NCI-H524 treated with DMSO at 0.1 percent for 48 hours (cell line): ENCODE data around the gene MTHFD1.
"Not testable (repeated sequence)": the region's sequence is repeated elsewhere in the genome, so short reads cannot be mapped to it uniquely, and the experiment has no call there.

Experiments used
- DNase-seq: peaks from one replicate; lab custom pipeline; 2025; lab: John Stamatoyannopoulos, UW

Gene MTHFD1

GRCh38 chr14:64387782-64388532 lies at the start of gene MTHFD1:
Gene MTHFD1, plus strand, starts transcription at chr14:64388353. Its CDS starts 75 bp downstream, at chr14:64388428.
- DNase-seq: peak; percentile 100

DNA sequence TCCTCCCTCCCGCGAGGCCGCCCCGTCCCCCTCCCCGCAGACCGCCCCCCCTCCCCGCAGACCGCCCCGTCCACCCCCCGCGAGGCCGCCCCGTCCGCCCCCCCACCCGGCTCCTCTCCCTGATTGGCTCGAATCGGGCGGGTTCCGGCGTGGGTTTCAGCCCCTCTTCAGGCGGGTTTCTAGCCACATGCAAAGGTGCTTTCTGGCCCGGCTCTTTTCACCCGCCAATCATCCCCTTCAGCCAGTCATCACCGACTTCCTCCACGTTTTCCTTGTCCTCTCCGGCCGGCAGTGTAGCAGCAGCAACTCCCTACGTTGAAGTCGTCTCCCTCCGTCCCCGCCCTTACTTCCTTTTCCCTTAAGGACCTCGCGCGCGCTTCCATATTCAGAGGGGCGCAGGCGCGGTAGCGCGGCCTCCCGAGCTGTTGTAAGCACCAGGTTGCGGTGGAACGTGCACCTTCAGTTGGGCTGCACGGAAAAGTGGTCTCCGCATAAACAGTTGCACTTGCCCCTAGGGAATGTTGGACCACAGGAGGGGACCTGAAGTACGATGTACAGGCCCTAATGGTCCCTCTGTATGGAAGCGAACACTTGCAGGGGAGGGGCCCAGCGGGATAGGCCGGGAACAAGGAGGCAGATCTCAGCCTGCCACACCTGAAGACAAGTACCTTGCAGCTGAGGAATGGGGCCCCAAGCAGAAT lies 49.4 kb upstream of the MTHFD1 start:
- DNase-seq: peak; percentile 100

DNA sequence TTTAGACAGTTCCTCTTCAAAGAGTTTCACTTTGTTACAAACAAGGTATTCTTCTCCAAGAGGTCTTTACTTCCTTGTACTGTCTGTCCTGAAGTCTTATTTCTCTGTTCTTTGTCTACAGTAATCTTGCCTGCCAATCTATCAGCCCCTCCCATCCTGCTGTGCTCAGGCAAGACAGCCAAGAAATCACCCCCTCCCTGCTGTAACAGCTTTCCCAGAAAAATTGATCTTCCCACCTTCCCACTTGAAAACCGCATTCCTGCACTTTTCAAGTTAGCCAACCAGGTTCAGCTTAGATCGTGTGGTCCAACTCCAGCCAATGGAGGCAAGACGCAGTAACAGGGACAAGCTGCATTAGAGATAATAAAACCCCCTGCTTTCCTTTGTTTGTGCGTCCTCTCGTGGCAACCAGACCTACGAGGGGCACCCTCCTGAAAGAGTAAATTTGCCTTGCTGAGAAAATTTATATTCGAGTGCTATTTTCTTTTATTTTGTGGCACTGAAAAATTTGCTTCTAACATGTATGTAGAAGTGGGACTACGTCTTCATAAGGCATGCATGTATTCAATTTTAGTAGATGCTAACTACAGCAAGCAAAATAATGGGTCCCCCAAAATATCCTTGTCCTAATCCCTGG lies 47.5 kb upstream of the MTHFD1 start:
- DNase-seq: no peak

- no peak for DNase-seq
Measured at GRCh38 chr14:64347748-64348147, 40.4 kb upstream of the MTHFD1 start.

GRCh38 chr14:64349741-64350490 lies 38.2 kb upstream of the MTHFD1 start:
- no peak for DNase-seq

DNA sequence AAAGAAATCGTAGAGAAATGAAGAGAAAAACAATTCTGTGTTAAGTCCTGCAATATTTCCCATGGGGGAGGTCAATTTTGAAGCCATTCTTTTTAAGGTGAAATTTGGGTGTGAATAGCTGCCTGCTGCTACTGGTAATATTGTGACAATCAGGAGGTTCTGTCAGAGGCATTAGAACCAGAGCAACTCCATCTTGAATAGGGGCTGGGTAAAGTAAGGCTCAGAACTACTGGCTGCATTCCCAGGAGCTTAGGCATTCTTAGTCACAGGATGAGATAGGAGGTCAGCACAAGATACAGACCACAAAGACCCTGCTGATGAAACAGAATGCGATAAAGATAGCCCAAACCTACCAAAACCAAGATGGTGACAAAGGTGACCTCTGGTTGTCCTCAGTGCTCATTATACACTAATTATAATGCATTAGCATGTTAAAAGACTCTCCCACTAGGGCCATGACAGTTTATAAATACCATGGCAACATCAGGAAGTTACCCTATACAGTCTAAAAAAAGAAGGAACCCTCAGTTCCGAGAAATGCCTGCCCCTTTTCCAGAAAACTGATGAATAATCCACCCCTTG lies 24.8 kb upstream of the MTHFD1 start:
- no peak for DNase-seq

- no peak for DNase-seq
Measured at GRCh38 chr14:64364907-64365306, 23.2 kb upstream of the MTHFD1 start.

GRCh38 chr14:64365358-64365889 lies 22.7 kb upstream of the MTHFD1 start:
- not testable (repeated sequence) for DNase-seq

- no peak for DNase-seq
Measured at GRCh38 chr14:64369201-64369600, 19.0 kb upstream of the MTHFD1 start.

DNA sequence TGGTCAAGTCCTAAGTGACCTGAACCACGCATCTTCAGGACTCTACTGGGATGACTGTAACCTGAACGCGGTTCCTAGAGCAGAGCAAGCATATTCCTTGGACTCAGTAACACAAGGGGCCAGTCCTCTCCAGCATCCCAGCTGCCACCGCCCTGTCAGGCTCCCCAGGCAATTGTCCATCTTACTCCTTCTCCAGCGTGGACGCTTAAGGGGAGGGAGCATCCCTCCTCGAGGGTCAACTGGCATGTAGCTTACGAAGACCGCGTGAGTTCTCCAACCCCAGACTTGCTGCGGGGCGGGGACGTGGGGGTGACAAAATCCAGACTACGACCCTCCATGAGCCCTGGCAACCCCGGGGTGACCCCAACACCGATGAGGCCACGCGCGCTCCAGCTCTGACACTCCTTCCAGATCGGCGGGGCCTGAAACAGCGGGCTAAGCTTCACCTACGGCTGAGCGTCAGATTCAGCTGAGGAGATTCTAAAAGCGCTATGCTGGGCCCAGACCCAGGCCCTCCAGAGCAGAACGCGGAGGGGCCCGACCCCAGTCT lies 846 bp upstream of the MTHFD1 start:
- peak; percentile 33 for DNase-seq

DNA sequence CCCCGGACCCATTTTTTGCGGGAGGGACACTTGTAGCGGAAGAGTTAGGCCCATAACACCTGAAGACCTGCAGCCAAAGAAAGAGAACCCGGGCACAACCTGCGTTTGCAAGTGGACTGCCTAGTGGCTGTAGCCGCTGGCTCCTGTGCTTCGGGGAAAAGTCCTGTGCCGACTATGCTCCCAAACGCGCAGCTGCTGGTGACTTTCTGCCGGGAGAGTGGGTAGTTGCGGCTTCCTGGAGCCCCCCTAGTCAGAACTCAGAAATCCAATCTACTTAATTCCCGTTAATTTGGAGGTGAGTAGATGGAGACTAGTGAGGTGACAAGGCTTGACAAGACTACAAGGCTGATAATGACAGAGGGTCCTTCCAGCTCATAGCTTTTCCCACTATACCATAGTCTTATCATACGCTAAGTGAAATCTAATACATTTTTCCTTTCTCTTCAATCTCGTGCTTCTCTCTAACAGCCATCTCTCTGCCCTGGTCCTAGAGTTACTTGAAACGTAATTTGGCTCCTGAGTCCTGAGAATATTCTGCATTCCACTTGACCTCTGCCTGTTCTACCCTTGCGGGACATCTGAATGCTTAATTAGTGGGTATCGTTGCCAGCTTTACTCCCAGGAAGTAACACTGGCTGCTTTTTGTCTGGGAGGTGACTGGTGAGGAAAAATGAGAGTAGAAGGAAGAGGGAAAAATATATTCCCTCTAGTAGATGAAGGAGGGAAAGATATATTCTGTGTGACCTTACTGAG lies 556 bp downstream of the MTHFD1 start:
- DNase-seq: no peak

DNA sequence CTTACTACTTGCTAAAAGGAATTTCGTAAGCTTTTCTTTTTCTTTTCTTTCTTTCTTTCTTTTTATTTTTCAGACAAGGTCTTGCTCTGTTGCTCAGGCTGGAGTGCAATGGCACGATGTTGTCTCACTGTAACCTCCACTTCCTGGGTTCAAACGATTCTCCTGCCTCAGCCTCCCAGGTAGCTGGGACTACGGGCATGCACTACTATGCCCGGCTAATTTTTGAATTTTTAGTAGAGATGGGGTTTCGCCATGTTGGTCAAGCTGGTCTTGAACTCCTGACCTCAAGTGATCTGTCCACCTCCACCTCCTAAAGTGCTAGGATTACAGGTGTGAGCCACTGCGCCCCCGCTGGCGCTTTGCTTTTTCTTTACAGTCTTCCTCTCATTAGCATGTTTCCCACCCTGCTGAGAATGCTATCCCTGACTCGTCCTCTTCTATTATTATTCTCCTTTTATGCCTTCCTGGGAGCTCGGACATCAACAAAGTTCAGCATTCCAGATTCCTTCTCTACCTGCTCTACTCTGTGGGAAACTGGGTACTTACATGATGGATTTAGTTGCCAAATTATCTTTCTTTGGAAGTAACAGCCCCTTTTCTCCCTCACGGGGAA lies 3.1 kb downstream of the MTHFD1 start:
- DNase-seq: no peak

GRCh38 chr14:64391986-64392385 lies 3.8 kb downstream of the MTHFD1 start:
- no peak for DNase-seq

GRCh38 chr14:64393189-64393726 lies 5.1 kb downstream of the MTHFD1 start:
- not testable (repeated sequence) for DNase-seq

GRCh38 chr14:64394423-64394822 lies 6.3 kb downstream of the MTHFD1 start:
- no peak for DNase-seq

DNA sequence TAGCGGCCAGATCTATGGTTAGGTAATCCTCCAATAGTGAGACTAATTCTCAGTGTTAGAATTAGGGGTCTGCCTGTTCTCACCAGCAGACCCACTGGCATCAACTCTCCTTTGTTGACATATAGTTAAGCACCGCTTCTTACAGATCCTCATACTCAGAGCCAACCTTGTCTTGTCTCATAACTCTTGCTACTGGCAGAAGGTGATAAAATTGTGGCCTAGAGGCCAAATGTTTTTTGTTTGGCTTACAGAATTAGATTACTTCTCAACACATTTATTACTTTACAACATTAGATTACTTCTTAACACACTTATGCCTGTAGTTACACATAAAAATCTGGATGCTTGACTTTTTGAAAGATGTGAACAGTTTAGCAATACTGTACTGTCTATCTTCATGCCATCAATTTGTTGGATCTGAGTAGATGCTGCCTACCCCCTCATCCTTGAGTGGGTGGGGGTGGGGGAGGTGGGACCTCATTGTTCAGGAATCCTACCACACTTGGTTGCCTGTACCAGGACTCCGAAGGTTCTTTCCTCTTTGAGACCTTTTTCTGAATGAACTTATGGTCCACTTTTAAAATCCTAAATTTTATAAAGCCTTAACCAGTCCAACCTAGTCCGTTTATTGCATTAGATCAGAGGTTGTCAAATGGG lies 7.0 kb downstream of the MTHFD1 start:
- DNase-seq: no peak

GRCh38 chr14:64400829-64401459 lies 12.8 kb downstream of the MTHFD1 start:
- DNase-seq: no peak

DNA sequence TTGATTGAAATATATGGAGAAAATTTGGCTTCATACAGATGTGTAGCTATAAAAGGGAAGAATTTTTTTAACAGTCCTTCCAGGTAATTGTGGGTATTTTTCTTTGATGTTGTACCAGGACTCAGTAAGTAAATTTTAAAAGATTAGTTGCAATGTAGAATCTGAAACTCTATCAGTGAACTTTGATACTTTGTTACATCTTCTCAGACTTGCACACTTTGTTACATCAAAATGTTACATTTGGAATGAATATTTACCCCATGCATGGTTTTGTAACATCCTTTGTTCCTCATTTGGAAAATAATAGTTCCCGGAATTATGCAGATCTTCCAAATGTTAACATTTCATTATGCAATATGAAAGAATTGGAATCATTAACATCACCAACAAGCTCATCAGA lies 13.8 kb downstream of the MTHFD1 start:
- DNase-seq: no peak

- no peak for DNase-seq
Measured at GRCh38 chr14:64405295-64405694, 17.1 kb downstream of the MTHFD1 start.
